Measurements from ENCODE around the gene VASP.

GRCh38 chr19:45457776-45458175 lies 49.5 kb upstream of the VASP start:
- no peak for TF ChIP-seq POLR2A (IDR thresholded peaks at IDR 0.05)
- no peak for TF ChIP-seq CTCF (IDR thresholded peaks at IDR 0.05)

Data from right lobe of liver (tissue), 4 donors.